Astrocyte (in vitro differentiated cells and primary cell): Measurements from ENCODE around the gene SSH2.

Source experiments
- EZH2 ChIP-seq: IDR thresholded peaks from 2 replicates; pipeline ENCODE4 v1.6.1; 2012; ENCODE audit warnings: mild to moderate bottlenecking, low read length, inconsistent platforms; ENCODE audit not compliant: insufficient read depth
- TF ChIP-seq, protein P1 (sequence below): IDR thresholded peaks from 2 replicates; pipeline ENCODE4 v1.5.1; 2011; ENCODE audit warnings: low read depth, mild to moderate bottlenecking, inconsistent platforms, low read length, moderate library complexity; ENCODE audit not compliant: insufficient read depth

- TF ChIP-seq, protein P1, sequence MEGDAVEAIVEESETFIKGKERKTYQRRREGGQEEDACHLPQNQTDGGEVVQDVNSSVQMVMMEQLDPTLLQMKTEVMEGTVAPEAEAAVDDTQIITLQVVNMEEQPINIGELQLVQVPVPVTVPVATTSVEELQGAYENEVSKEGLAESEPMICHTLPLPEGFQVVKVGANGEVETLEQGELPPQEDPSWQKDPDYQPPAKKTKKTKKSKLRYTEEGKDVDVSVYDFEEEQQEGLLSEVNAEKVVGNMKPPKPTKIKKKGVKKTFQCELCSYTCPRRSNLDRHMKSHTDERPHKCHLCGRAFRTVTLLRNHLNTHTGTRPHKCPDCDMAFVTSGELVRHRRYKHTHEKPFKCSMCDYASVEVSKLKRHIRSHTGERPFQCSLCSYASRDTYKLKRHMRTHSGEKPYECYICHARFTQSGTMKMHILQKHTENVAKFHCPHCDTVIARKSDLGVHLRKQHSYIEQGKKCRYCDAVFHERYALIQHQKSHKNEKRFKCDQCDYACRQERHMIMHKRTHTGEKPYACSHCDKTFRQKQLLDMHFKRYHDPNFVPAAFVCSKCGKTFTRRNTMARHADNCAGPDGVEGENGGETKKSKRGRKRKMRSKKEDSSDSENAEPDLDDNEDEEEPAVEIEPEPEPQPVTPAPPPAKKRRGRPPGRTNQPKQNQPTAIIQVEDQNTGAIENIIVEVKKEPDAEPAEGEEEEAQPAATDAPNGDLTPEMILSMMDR, result no peak
- TF ChIP-seq EZH2, result no peak
Observed at GRCh38 chr17:29628644-29629043, 301.4 kb downstream of the SSH2 start.
